ENCODE results near the gene CDKN2B-AS1. TPM values are rescaled to one million over a fixed set of nuclear protein-coding genes. Genes with fewer than 3 reads are reported as not detected.

CDKN2B-AS1 gene
- total RNA-seq, 1 donor from 2014 or later, result 2.4 TPM

- Histone ChIP-seq H3K36me3 (no peaks in the 10 kb centered on the region), H3K4me1 (peaks cover 7% of the 10 kb centered on the region), H3K27ac (no peak overlapping the region), H3K27me3 (ENCODE audit: low read depth) (no peaks in the 10 kb centered on the region), H3K4me3 (no peak overlapping the region), H3K9me3 (no peaks in the 10 kb centered on the region)
- DNase-seq (no peak), ATAC-seq (no peak)
- no peak for TF ChIP-seq CTCF (IDR thresholded peaks at IDR 0.05)
- intact Hi-C loops (cut with DNase I), result no loop called here
Measured at GRCh38 chr9:22098643-22099332, 104.2 kb downstream of the CDKN2B-AS1 start.

- no peak for TF ChIP-seq CTCF (IDR thresholded peaks at IDR 0.05)
- Histone ChIP-seq H3K4me1 (peaks cover 11% of the 10 kb centered on the region), H3K27ac (no peak overlapping the region), H3K9me3 (no peaks in the 10 kb centered on the region), H3K27me3 (ENCODE audit: low read depth) (no peaks in the 10 kb centered on the region), H3K4me3 (no peak overlapping the region), H3K36me3 (no peaks in the 10 kb centered on the region)
- intact Hi-C loops (cut with DNase I), result no loop called here
- ATAC-seq, result no peak
- DNase-seq, result no peak
Measured at GRCh38 chr9:22100626-22101025, 106.0 kb downstream of the CDKN2B-AS1 start.

- Histone ChIP-seq H3K4me1 (peaks cover 11% of the 10 kb centered on the region), H3K4me3 (no peak overlapping the region), H3K27me3 (ENCODE audit: low read depth) (no peaks in the 10 kb centered on the region), H3K36me3 (no peaks in the 10 kb centered on the region), H3K9me3 (no peaks in the 10 kb centered on the region), H3K27ac (no peak overlapping the region)
- ATAC-seq (no peak), DNase-seq (no peak)
- TF ChIP-seq CTCF (IDR thresholded peaks at IDR 0.05), result no peak
- intact Hi-C loops (cut with DNase I), result no loop called here
Measured at GRCh38 chr9:22102146-22103053, 107.8 kb downstream of the CDKN2B-AS1 start.

GRCh38 chr9:22103685-22104575, 109.3 kb downstream of the CDKN2B-AS1 start:
- TF ChIP-seq CTCF (IDR thresholded peaks at IDR 0.05), result no peak
- Histone ChIP-seq H3K9me3 (no peaks in the 10 kb centered on the region), H3K27ac (peak overlapping the region; percentile 61), H3K36me3 (no peaks in the 10 kb centered on the region), H3K27me3 (ENCODE audit: low read depth) (no peaks in the 10 kb centered on the region), H3K4me1 (peaks cover 11% of the 10 kb centered on the region), H3K4me3 (no peak overlapping the region)
- ATAC-seq (peak in 1 of 2 donors; percentile 54), DNase-seq (no peak)
- intact Hi-C loops (cut with DNase I), result no loop called here

Measured in lower lobe of right lung (tissue), 2 donors.